HT-29 (cell line): ENCODE data around the gene ATP9B. TPM values are rescaled to one million over a fixed set of nuclear protein-coding genes. Genes with fewer than 3 reads are reported as not detected.
"Not testable (repeated sequence)": the region's sequence is repeated elsewhere in the genome, so short reads cannot be mapped to it uniquely, and the experiment has no call there.

Experiments
- DNase-seq: peaks from one replicate; pipeline ENCODE4 v3.0.0-alpha.2; 2015; ENCODE audit warnings: low spot score
- total RNA-seq: library from RNA; depleted of rRNA; stranded (reverse); fragments of >200 nt; shearing (Covaris generic); gene quantifications from 2 replicates; pipeline ENCODE4 v1.2.3, GENCODE V29; 2014

Gene ATP9B
- total RNA-seq, 1 experiment from 2014 or later: 27.1 TPM

DNA sequence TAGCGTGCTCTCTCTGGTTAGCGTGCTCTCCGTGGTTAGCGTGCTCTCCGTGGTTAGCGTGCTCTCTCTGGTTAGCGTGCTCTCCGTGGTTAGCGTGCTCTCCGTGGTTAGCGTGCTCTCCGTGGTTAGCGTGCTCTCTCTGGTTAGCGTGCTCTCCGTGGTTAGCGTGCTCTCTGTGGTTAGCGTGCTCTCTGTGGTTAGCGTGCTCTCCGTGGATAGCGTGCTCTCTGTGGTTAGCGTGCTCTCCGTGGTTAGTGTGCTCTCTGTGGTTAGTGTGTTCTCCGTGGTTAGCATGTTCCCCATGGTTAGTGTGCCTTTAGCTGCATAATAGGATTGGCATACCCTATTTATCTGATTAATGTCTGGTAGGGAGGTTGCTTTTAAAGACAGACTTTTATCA lies 258.7 kb downstream of the ATP9B start:
- DNase-seq: not testable (repeated sequence)

GRCh38 chr18:79328887-79329286 lies 259.7 kb downstream of the ATP9B start:
- no peak for DNase-seq

DNA sequence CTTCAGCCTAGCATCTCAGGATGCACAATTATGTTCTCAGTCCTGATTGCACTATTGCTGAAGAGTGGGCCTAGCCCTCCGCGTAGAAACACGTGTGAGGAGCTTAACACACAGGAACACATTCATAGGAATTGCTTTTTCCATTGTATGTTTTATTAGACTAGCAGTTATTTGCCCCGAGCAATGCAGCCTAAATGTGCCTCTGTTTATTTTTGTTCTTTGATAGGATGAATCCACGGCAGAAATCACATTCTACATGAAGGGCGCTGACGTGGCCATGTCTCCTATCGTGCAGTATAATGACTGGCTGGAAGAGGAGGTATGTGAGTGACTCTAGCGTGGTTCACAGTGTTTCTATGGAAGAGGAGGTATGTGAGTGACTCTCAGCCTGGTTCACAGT lies 260.6 kb downstream of the ATP9B start:
- no peak for DNase-seq

DNA sequence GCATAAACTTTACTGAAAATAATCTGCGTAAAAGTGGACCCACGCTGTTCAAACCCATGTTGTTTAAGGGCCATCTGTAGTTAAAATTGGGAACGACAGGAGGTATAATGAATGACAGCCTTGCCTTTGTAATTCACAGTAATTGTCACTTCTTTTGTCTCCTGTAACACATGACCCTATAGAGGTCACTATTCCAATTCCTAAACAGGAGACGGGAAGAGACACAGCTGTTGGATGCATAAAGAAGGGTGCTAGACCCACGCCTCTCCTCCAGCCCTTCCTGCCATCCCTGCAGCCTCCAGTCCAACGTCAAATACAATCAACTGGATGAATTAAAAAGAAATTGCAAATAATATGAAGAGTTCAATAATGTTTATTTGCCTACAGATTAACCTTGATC lies 263.5 kb downstream of the ATP9B start:
- DNase-seq: no peak

DNA sequence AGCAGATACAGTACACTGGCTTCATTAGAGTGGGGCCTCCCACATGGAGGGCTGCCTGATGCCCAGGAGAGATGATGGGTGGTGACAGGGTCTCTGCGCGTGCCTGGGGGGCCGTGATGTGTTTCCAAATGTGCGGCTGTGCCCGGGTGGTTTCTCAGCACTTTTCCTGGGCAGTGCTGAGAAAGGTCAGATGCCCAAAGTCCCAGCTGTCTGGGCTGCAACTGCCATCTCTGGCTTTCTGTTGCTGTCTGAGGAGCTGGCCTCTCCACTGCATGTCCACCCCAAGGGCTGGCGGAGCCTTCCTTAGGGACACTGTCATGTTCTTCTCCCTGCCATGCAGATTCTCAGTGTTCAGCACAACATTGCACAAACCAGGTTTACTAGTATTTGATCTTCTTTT lies 263.9 kb downstream of the ATP9B start:
- no peak for DNase-seq

DNA sequence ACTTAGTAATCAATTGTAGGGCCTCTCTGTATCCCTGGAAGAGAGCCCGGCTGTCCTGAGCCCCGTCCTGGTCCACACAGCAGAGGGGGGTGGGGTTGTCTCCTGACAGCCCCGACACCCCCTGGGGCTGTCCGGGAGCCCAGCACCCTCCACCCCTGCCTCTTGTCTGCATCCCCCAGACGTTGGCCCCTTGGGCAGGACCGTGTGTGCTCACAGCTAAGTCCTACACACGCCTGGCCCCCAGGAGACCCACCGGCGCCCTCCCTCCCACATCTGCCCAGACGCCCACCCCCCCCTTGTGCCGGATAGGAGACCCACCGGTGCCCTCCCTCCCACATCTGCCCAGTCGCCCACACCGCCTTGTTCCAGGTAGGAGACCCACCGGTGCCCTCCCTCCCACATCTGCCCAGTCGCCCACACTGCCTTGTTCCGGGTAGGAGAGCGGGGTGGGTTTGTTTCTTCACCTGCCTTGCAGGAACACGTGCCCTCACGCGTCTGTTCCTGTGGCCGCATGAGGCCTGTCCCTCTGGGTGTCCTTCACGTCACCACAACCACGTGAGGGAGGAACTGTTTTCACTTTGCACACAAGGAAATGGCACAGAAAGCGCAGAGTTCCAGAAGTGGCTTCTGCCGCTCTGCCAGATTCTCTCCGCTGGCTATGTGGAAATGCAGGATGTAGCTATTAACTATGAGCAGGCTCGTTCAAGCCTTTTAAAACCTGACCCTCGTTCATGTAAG lies 265.5 kb downstream of the ATP9B start:
- DNase-seq: no peak

GRCh38 chr18:79335833-79336360 lies 266.7 kb downstream of the ATP9B start:
- no peak for DNase-seq

- DNase-seq: no peak
These were observed 267.5 kb downstream of the ATP9B start for GRCh38 chr18:79336556-79337142.

GRCh38 chr18:79337184-79337583 lies 268.0 kb downstream of the ATP9B start:
- no peak for DNase-seq

DNA sequence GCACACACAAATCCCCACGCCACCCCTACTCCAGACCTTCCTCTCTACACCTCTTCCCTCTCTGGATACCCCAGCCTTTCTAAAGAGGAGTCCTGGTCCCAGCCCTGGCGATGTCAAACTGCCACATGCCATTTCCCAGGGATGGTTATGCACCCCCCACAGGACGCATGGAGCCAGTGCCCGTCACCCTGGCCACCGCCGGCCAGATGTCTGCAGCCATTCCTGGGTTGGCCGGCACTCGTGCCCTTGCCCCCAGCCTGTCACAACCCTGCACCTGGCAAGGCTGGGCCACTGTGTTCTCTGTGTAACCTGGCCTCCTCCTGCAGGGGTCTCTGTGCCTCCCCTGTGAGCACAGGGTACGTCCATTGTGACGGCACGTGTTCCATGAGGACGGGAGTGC lies 268.4 kb downstream of the ATP9B start:
- DNase-seq: no peak

DNA sequence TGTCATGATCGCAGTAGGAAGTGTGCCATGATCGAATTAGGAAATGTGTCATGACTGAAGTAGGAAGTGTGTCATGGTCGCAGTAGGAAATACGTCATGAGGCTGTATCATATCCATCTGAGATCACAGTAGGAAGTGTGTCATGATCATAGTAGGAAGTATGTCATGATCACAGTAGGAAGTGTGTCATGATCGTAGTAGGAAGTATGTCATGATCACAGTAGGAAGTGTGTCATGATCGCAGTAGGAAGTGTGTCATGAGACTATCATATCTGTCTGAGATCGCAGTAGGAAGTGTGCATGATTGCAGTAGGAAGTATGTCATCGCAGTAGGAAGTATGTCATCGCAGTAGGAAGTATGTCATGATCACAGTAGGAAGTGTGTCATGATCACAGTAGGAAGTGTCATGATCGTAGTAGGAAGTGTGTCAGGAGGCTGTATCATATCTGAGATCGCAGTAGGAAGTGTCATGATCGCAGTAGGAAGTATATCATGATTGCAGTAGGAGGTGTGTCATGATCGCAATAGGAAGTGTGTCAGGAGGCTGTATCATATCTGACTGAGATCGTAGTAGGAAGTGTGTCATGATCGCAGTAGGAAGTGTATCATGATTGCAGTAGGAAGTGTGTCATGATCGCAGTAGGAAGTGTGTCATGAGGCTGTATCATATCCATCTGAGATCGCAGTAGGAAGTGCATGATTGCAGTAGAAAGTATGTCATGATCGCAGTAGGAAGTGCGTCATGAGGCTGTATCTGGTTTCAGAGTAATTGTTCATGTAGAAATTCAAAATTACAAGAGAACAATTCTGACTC lies 270.1 kb downstream of the ATP9B start:
- no peak for DNase-seq

DNA sequence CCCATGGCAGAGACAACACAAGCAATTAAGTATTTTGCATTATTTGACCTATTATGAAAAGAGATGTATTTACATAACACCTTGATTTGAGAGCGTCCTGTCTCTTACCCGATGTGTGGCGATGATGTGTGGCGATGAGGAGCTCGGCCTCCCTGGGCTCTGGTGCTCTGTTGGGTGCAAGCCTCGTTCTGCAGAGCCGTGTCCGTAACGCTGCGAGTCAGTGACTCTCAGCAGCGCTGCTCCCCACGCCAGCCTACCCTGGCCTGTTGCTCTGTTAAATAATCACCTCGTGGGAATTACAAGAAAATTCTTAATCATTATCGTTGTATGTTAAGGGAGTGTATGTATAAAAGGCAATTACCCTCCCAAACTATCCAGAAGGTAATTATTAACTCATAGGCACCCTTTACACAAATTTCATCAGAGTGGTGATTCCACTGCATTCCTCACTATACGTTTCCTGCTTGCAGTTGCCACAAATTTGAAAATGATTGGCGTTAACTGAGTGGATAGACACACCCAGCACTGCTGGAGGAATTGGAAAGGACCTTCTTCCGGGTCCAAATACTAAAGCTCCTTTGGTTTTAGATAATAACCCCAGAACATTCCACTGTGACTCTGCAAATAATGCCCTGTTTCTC lies 274.5 kb downstream of the ATP9B start:
- peak; percentile 56 for DNase-seq

GRCh38 chr18:79344208-79344581 lies 275.0 kb downstream of the ATP9B start:
- DNase-seq: no peak

GRCh38 chr18:79345366-79345765 lies 276.2 kb downstream of the ATP9B start:
- no peak for DNase-seq

- no peak for DNase-seq
These were observed 276.8 kb downstream of the ATP9B start for GRCh38 chr18:79345981-79346380.

DNA sequence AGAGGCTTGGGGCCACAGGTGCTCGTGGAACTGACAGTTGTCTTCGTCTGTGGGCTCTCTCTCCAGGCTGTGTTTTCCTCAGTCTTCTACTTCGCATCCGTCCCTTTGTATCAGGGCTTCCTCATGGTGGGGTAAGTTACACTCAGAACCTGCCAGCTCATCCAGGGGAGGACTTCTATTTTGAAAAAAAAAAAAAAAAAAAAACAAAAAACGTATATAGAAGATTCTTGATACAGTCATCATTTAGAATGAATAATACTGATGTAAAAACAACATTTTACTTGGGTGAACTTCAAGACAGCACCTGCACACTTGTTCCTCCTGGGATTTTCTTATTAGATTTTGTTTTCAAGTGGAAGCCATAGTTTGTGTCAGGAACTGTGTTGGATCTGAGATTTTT lies 278.9 kb downstream of the ATP9B start:
- no peak for DNase-seq

GRCh38 chr18:79352432-79352831 lies 283.2 kb downstream of the ATP9B start:
- DNase-seq: no peak

DNA sequence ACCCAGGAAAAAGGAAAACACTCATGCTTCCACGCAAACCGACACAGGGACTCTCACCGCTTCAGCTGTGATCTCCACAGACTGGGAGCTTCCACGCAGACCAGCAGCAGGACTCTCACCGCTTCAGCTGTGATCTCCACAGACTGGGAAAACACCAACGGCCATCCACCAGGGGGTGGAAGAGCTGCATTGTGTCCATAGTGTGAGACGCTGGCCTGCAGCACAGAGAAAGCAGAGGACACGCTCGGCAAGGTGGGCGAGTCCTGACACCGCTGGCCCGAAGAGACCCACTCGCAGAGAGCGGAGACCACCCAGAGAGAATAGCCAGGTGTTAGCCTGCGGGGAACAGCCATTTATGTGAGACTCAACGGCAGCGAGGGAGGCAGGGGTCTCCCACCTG lies 284.1 kb downstream of the ATP9B start:
- DNase-seq: peak; percentile 19

- DNase-seq: no peak
These were observed 285.2 kb downstream of the ATP9B start for GRCh38 chr18:79354350-79354749.

DNA sequence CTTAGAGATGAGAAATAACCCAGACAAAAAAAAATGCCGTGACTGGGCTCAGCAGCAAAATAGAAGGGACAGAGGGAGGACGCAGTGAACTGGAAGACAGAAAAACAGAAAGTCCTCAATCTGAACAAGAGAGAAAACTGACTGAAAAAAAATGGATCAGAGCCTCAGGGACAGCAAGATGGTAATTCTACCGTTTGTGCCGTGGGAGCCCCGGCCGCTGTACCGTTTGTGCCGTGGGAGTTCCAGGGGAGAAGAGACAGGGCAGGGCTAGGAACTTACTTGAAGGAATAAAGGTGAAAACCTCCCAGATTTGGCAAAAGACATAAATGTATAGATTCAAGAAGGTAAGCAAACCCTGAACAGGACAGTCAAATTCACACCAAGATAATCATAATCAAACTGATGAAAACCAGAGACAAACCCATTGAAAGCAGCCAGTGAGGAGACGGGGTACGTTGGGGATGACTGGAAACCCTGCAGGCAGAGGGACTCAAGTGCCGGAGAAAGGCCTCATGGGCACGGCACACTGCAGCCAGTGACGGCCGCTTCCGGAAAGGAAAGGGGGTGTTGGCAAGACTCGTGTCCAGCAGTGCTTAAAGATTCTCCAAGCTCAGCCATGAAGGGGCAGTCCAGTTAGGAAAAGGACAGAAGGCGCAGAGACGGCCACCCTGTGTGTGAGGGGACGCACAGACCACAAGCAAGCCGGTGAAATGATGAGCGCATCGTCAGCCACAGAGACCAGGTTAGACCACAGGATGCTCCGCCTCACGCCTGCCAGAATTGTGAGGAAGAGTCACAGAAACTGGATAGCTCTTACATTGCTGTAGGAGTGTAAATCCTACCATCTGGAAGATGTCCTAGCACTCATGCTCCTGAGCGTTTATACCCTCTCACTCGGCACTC lies 286.5 kb downstream of the ATP9B start:
- DNase-seq: no peak

DNA sequence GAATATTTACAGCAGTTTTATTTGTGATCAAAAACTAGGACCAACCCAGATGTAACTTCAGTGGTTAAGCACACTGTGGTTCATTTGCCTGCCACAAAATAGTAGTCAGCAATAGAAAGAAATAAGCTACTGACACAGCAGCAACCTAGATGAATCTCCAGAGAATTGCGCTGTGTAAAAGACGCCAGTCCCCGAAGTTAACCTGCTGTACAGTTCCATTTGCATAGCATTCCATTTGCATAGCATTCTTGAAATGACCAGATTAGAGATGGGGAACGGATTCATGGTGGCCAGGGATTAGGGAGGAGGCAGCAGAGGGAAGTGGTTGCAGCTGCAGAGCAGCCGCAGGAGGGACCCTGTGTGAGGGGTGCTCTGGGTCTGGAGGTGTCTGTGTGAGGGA lies 287.2 kb downstream of the ATP9B start:
- no peak for DNase-seq
